Neutrophil (primary cell): Measurements from ENCODE around the gene SLC16A3.

Experiments
- H3K27ac ChIP-seq: fragments of 200-600 bp; sonication (generic); 2 replicates; pipeline ENCODE4 v1.5.1; 2016; ENCODE audit warnings: mild to moderate bottlenecking, moderate library complexity
- H3K27me3 ChIP-seq: fragments of 200-600 bp; sonication (generic); 2 replicates; pipeline ENCODE4 v1.6.0; 2016; ENCODE audit warnings: mild to moderate bottlenecking
- H3K36me3 ChIP-seq: fragments of 200-600 bp; sonication (generic); 2 replicates; pipeline ENCODE4 v1.5.1; 2017
- H3K4me1 ChIP-seq, 2 experiments: fragments of 200-600 bp in 1 of 2; sonication (generic) in 1 of 2; 1 replicate in 1 of 2; 2 replicates in 1 of 2; pipeline versions ENCODE4 v1.5.1 to v1.6.1; 2013 to 2016; ENCODE audit warnings: low read depth in 1 of 2, low read length in 1 of 2, mild to moderate bottlenecking in 1 of 2, moderate library complexity in 1 of 2; ENCODE audit not compliant: control insufficient read depth in 1 of 2, insufficient read depth in 1 of 2
- H3K4me3 ChIP-seq, 2 experiments: fragments of 200-600 bp in 1 of 2; sonication (generic) in 1 of 2; 1 replicate in 1 of 2; 2 replicates in 1 of 2; pipeline ENCODE4 v1.5.1; 2013 to 2016; ENCODE audit warnings: low read depth in 1 of 2, low read length in 1 of 2, mild to moderate bottlenecking in 1 of 2, moderate library complexity in 1 of 2
- H3K9me3 ChIP-seq: fragments of 200-600 bp; sonication (generic); 2 replicates; pipeline ENCODE4 v1.5.1; 2016
- TF ChIP-seq, protein P1 (sequence below): fragments of 200-600 bp; sonication (generic); IDR thresholded peaks from 2 replicates; pipeline ENCODE4 v1.5.1; 2016; ENCODE audit warnings: antibody characterized with exemption

Gene SLC16A3

DNA sequence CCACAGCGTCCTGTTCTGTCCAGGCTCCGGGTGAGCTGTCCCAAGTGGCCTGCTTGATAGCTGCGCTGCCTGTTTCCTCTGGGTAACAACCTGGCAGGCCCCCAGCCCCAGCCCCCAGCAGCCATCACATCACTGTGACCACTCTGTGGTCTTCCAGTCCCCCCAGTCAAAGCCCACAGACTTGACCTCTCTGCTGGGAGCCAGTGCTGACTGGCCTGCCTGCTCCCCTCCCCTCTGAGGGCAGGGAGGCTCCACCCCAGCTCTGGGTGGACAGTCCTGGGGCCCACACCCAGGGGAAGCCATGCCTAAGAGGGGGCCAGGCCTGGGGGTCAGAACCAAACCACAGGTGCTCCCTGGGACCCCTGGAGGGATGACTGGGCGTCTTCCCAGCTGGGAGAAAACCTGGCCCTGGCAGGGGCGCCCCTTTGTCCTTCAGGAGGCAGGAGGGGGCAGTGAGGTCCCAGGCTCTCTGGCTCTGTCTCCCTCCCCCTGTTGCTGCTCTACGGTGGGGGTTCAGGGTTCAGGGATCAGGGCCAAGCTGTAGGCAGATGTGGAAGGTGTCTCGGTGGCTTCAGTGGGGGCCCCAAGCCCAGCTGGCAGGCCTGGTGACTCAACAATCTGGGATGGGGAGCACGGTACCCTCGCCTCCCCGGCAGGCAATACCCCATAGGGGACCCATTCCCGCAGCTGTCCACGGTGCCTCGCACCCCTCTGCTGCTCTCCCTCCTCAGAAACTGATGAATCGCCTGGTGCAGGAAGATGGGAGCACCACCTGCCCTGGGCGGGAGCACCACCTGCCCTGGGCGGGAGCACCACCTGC lies 1.8 kb upstream of the SLC16A3 start:
- Histone ChIP-seq H3K9me3 (no peaks in the 10 kb centered on the region), H3K36me3 (peaks cover 19% of the 10 kb centered on the region), H3K4me1 (peaks cover 68 to 71% of the 10 kb centered on the region in 2 experiments), H3K4me3 (peak overlapping the region; percentile 87 to 98), H3K27me3 (no peaks in the 10 kb centered on the region), H3K27ac (peak overlapping the region; percentile 100)
- TF ChIP-seq, protein P1, sequence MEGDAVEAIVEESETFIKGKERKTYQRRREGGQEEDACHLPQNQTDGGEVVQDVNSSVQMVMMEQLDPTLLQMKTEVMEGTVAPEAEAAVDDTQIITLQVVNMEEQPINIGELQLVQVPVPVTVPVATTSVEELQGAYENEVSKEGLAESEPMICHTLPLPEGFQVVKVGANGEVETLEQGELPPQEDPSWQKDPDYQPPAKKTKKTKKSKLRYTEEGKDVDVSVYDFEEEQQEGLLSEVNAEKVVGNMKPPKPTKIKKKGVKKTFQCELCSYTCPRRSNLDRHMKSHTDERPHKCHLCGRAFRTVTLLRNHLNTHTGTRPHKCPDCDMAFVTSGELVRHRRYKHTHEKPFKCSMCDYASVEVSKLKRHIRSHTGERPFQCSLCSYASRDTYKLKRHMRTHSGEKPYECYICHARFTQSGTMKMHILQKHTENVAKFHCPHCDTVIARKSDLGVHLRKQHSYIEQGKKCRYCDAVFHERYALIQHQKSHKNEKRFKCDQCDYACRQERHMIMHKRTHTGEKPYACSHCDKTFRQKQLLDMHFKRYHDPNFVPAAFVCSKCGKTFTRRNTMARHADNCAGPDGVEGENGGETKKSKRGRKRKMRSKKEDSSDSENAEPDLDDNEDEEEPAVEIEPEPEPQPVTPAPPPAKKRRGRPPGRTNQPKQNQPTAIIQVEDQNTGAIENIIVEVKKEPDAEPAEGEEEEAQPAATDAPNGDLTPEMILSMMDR = no peak

DNA sequence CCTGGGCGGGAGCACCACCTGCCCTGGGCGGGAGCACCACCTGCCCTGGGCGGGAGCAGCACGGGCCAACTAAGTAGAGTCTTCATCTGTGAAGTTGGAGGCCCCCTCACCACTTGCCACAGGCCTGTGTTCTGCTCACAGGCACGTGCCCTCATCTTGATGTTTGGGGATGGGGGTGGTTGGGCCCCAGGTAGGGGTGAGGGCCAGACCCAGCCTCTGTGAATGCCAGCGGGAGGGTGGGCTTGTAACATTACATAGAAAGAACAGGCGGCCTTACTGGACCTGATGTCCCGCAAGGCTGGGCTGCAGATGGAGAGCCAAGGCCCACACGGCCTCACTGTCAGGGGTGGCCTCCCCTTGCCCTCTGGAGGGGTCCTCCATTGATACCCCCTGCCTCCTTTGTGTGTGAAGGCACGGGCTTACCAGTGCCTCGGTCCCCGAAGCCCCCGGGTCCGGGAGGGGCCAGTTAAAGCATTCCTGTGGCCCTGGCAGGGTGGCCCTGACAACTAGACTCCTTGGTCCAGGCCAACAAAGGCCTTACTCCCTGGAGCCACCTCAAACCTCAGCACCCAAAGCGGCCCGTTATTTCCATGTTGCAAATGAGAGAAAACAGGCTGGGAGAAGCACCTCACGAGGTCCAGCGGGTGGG lies 1.1 kb upstream of the SLC16A3 start:
- Histone ChIP-seq H3K27me3 (no peaks in the 10 kb centered on the region), H3K4me3 (peak overlapping the region; percentile 87 to 98), H3K4me1 (peaks cover 68 to 71% of the 10 kb centered on the region in 2 experiments), H3K9me3 (no peaks in the 10 kb centered on the region), H3K36me3 (peaks cover 27% of the 10 kb centered on the region), H3K27ac (peak overlapping the region; percentile 100)
- TF ChIP-seq, protein P1 = no peak

DNA sequence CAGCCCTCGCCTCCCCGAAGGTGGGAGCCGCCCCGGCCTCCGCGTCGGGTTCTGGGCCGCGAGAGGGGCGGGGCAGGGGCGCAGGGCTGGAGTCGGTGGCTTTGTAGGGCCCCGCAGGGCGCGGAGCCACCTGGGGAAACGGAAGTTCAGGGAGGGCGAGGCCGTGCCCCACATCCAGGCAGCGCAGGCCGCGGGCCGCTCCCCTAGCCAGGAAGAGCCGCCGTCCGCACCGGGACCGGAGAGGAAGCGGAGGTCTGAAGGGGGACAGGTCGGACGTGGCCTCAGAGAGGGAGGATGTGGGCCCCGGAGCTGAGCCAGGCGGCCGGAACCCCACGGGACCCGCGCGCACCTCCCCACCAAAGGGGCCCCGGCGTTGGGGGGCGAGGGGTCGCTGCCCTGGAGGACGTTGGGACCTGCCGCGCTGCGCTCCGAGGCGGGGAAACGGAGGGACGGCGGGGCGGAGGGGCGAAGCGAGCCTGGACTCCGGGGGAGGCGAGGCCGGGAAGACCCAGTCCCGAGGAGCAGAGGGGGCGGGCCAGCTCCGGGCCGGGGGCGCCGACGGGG lies 482 bp upstream of the SLC16A3 start:
- H3K4me3 ChIP-seq = peak overlapping the region; percentile 87 to 98
- no peaks in the 10 kb centered on the region for H3K9me3 ChIP-seq
- peak overlapping the region; percentile 100 for H3K27ac ChIP-seq
- no peaks in the 10 kb centered on the region for H3K27me3 ChIP-seq
- TF ChIP-seq, protein P1 = peak; percentile 17
- H3K4me1 ChIP-seq = peaks cover 68 to 71% of the 10 kb centered on the region in 2 experiments
- peaks cover 33% of the 10 kb centered on the region for H3K36me3 ChIP-seq

DNA sequence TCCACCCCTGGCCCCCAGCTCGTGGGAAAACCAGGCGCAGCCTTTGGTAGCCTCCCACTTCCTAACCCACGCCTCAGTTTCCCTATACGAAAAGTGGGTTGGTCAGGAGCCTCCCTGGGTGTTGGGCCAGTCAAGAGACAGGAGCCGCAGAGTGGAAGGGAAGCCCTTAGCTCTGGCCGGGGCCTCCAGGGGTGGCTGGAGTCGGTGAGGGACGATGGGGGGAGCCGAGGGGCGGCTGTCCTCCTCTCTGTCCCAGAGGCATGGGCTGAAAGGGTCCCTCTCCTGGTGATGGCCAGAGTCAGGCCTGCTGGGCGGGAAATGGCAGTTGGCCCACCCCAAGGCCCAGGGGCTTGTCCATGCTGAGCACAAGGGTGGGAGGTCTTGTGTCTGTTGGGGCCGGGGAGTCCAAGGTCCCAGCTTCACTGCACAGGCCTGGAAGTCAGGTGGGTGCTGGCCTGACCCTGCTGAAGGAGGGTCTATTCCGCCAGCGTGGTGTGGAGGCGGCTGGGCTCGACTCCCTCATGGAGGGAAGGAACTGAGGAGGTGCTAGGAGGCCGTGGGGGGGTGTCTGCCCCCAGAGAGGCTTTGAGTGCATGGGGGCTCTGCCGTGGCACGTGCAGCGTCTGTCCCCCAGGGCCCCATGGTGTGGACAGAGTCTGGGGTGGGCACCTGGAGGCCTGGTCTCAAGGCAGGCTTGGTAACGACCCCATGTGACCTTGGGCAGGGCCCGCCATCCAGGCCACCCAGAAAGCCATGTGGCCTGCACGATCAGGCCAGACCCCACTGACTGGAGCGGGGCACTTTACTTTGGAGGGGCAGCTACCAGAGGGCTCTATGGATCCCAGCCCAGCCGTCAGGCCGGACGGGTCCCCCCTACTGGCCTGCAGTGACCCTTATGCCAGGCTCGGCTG lies 1.1 kb downstream of the SLC16A3 start:
- no peaks in the 10 kb centered on the region for H3K27me3 ChIP-seq
- H3K36me3 ChIP-seq = peaks cover 45% of the 10 kb centered on the region
- H3K27ac ChIP-seq = peak overlapping the region; percentile 100
- H3K4me1 ChIP-seq = peaks cover 71 to 75% of the 10 kb centered on the region in 2 experiments
- TF ChIP-seq, protein P1 = no peak
- no peaks in the 10 kb centered on the region for H3K9me3 ChIP-seq
- peak overlapping the region; percentile 98 to 99 for H3K4me3 ChIP-seq
